ENCODE measurements around the gene SCAMP1.

DNA sequence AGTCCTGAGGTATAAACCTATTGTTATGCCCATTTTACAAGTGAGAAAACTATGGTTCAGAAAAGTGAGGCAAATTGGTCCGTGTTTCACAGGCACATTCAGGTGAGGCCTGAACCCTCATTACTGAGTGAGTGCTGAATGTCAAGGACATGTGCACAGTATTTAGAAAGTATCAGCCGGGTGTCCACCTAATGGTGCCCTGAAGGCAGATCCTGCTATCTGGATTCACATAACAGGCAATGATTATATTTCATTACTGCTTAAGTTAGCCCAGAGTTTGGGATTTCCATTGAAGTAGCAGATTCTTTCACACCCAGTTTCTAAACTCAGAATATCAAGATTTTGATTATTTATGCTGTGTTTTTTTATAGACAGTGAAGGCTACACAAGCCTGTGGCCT lies 145.4 kb downstream of the SCAMP1 start:
- TF ChIP-seq CTCF (conservative IDR thresholded peaks at IDR 0.05; ENCODE audit: low read depth, low read length) = no peak
- TF ChIP-seq EZH2 (IDR thresholded peaks at IDR 0.05; ENCODE audit: low read length, unreplicated experiment) = no peak

All from PC-3 (cell line).